GM12878 (cell line): ENCODE results near the gene MMP19.

Experiments
- ASH2L ChIP-seq: fragments of 300-600, 200-600 bp; sonication (generic); IDR thresholded peaks from 2 replicates; pipeline ENCODE4 v1.6.1; 2017; ENCODE audit warnings: low read depth, mild to moderate bottlenecking, borderline replicate concordance
- BACH1 ChIP-seq: fragments of 450-650 bp; IDR thresholded peaks from 2 replicates; pipeline ENCODE4 v1.6.1; 2017; ENCODE audit warnings: mild to moderate bottlenecking, borderline replicate concordance
- BCL11A ChIP-seq: IDR thresholded peaks from 2 replicates; pipeline ENCODE4 v1.6.1; 2011; ENCODE audit warnings: low read depth, low read length
- BMI1 ChIP-seq: fragments of 450-650 bp; IDR thresholded peaks from 2 replicates; pipeline ENCODE4 v1.6.1; 2016; ENCODE audit warnings: mild to moderate bottlenecking, moderate library complexity, borderline replicate concordance
- CBFB ChIP-seq: IDR thresholded peaks from 2 replicates; pipeline ENCODE4 v1.6.1; 2016; ENCODE audit warnings: antibody characterized with exemption, low read depth
- EP300 ChIP-seq, 2 experiments: fragments of 150-350 bp in 1 of 2; IDR thresholded peaks; 2 replicates each; pipeline ENCODE4 v1.6.1; 2011 to 2012; ENCODE audit warnings: low read depth in 2 of 2, low read length in 2 of 2, borderline replicate concordance in 1 of 2, improper control_type of control experiment in 1 of 2, inconsistent platforms in 1 of 2; ENCODE audit not compliant: control insufficient read depth in 1 of 2
- JUND ChIP-seq: IDR thresholded peaks from 2 replicates; pipeline ENCODE4 v1.6.1; 2012; ENCODE audit warnings: low read depth, mild to moderate bottlenecking, low read length, improper control_type of control experiment, moderate library complexity
- NFYB ChIP-seq: IDR thresholded peaks from 2 replicates; pipeline ENCODE4 v1.6.1; 2011; ENCODE audit warnings: low read depth, mild to moderate bottlenecking, low read length, improper control_type of control experiment, moderate library complexity; ENCODE audit not compliant: insufficient read depth
- RAD21 ChIP-seq: IDR thresholded peaks from 2 replicates; pipeline ENCODE4 v1.6.1; 2011; ENCODE audit warnings: mild to moderate bottlenecking, low read depth, low read length, moderate library complexity; ENCODE audit not compliant: insufficient read depth
- SIX5 ChIP-seq: IDR thresholded peaks from 2 replicates; pipeline ENCODE4 v1.6.1; 2011; ENCODE audit warnings: mild to moderate bottlenecking, low read depth, low read length, moderate library complexity; ENCODE audit not compliant: severe bottlenecking
- ZSCAN29 ChIP-seq: fragments of 450-650 bp; IDR thresholded peaks from 2 replicates; pipeline ENCODE4 v1.6.1; 2017; ENCODE audit warnings: mild to moderate bottlenecking, moderate library complexity
- TF ChIP-seq, protein P1 (sequence below), 3 experiments: IDR thresholded peaks in 2 of 3; conservative IDR thresholded peaks in 1 of 3; 2 replicates each; pipeline ENCODE4 v1.5.1; 2011; ENCODE audit warnings: low read depth in 3 of 3, low read length in 3 of 3, mild to moderate bottlenecking in 3 of 3, control low read depth in 2 of 3, moderate library complexity in 2 of 3, inconsistent platforms in 1 of 3, mixed read lengths in 1 of 3; ENCODE audit not compliant: control insufficient read depth in 2 of 3, insufficient read depth in 1 of 3; ENCODE audit errors: extremely low read depth in 1 of 3

GRCh38 chr12:55815473-55815872, 27.3 kb downstream of the MMP19 start:
- TF ChIP-seq JUND, result no peak
- no peak for TF ChIP-seq BACH1
- no peak for TF ChIP-seq ASH2L
- TF ChIP-seq, protein P1, sequence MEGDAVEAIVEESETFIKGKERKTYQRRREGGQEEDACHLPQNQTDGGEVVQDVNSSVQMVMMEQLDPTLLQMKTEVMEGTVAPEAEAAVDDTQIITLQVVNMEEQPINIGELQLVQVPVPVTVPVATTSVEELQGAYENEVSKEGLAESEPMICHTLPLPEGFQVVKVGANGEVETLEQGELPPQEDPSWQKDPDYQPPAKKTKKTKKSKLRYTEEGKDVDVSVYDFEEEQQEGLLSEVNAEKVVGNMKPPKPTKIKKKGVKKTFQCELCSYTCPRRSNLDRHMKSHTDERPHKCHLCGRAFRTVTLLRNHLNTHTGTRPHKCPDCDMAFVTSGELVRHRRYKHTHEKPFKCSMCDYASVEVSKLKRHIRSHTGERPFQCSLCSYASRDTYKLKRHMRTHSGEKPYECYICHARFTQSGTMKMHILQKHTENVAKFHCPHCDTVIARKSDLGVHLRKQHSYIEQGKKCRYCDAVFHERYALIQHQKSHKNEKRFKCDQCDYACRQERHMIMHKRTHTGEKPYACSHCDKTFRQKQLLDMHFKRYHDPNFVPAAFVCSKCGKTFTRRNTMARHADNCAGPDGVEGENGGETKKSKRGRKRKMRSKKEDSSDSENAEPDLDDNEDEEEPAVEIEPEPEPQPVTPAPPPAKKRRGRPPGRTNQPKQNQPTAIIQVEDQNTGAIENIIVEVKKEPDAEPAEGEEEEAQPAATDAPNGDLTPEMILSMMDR (IDR thresholded peaks at IDR 0.05 in 2 of 3, conservative IDR thresholded peaks at IDR 0.05 in 1 of 3; ENCODE audit: control insufficient read depth in 2 of 3, extremely low read depth in 1 of 3, insufficient read depth in 1 of 3, low read depth in 3 of 3, low read length in 3 of 3), result no peak
- no peak for TF ChIP-seq BCL11A
- TF ChIP-seq BMI1, result no peak
- TF ChIP-seq RAD21, result no peak
- no peak for TF ChIP-seq CBFB
- no peak for TF ChIP-seq ZSCAN29
- TF ChIP-seq NFYB, result no peak
- TF ChIP-seq EP300 (IDR thresholded peaks at IDR 0.05; ENCODE audit: borderline replicate concordance in 1 of 2, control insufficient read depth in 1 of 2, low read depth in 2 of 2, low read length in 2 of 2), result no peak
- TF ChIP-seq SIX5, result no peak
